IMR-90 (cell line): ENCODE data around the gene NOL4L.
A peak's percentile ranks its signal among the peaks of the same experiment; 100 is the strongest.

ENCODE experiments used
- CHD1 ChIP-seq: IDR thresholded peaks from 2 replicates; pipeline ENCODE4 v1.6.1; 2012; ENCODE audit warnings: low read depth, low read length, improper control_type of control experiment
- POLR2A ChIP-seq: IDR thresholded peaks from 2 replicates; pipeline ENCODE4 v1.6.1; 2012; ENCODE audit warnings: mild to moderate bottlenecking, low read depth, low read length
- RAD21 ChIP-seq: IDR thresholded peaks from 2 replicates; pipeline ENCODE4 v1.6.1; 2012; ENCODE audit warnings: low read length, improper control_type of control experiment
- TF ChIP-seq, protein P1 (sequence below): conservative IDR thresholded peaks from 2 replicates; pipeline ENCODE4 v1.5.1; 2012; ENCODE audit warnings: mild to moderate bottlenecking, low read depth, low read length, improper control_type of control experiment
- TF ChIP-seq, protein P2 (sequence below): fragments of 150-350 bp; IDR thresholded peaks from 2 replicates; pipeline ENCODE4 v1.6.1; 2017; ENCODE audit warnings: mild to moderate bottlenecking, antibody characterized with exemption, low read length, low read depth
- TF ChIP-seq, protein P3 (sequence below): fragments of 150-350 bp; IDR thresholded peaks from 2 replicates; pipeline ENCODE4 v1.6.1; 2016; ENCODE audit warnings: low read depth, mild to moderate bottlenecking, low read length, moderate library complexity, borderline replicate concordance

DNA sequence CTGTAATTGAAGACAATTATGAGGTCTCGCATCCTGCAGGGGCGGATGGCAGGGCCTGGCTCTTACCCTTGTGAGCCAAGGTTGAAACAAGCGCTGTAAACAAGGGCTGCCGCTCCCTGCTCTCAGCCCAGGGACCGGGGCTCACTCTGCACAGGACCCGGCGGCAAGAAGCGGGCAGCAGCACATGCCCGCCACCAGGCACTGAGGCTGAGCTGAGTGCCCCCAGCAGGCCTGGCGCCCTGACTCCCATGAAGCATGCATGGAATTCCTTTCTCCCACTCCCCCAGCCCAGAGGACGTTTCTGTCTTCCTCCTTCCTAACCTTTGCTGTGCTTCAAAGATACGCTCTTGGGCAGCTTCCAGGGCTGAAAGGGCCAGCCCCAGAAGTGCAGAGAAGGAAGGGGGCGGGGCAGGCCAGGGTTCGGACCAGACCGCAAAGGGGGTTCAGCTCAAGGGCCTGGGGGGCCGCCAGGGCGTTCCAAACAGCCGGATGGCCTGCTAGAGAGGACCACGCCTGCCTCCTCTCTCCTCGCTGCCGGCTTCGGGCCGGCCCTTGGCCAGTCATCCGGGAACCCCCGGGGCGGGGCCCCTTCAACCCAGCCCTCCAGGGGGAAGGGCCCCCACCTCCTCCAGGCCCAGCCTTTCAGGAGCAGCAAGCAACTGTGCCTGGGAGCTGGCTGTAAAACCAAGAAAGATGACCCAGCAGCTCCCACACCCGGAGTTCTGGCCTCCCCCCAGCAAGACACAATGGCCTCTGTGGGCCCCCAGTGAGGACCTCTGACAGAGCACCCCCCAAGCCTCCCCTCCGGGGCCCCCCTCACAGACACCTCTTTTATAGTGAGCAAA lies 109.9 kb downstream of the NOL4L start:
- TF ChIP-seq, protein P1, sequence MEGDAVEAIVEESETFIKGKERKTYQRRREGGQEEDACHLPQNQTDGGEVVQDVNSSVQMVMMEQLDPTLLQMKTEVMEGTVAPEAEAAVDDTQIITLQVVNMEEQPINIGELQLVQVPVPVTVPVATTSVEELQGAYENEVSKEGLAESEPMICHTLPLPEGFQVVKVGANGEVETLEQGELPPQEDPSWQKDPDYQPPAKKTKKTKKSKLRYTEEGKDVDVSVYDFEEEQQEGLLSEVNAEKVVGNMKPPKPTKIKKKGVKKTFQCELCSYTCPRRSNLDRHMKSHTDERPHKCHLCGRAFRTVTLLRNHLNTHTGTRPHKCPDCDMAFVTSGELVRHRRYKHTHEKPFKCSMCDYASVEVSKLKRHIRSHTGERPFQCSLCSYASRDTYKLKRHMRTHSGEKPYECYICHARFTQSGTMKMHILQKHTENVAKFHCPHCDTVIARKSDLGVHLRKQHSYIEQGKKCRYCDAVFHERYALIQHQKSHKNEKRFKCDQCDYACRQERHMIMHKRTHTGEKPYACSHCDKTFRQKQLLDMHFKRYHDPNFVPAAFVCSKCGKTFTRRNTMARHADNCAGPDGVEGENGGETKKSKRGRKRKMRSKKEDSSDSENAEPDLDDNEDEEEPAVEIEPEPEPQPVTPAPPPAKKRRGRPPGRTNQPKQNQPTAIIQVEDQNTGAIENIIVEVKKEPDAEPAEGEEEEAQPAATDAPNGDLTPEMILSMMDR, result 0 out of 2 replicates have a peak, but pooled peaks have one; percentile 6
- TF ChIP-seq RAD21 (0 out of 2 replicates have a peak, but pooled peaks have one; percentile 0), CHD1 (0 out of 2 replicates have a peak, but pooled peaks have one; percentile 33), POLR2A (no peak; the same call in 1 of the 2 replicates)
- TF ChIP-seq, protein P2, sequence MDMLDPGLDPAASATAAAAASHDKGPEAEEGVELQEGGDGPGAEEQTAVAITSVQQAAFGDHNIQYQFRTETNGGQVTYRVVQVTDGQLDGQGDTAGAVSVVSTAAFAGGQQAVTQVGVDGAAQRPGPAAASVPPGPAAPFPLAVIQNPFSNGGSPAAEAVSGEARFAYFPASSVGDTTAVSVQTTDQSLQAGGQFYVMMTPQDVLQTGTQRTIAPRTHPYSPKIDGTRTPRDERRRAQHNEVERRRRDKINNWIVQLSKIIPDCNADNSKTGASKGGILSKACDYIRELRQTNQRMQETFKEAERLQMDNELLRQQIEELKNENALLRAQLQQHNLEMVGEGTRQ, result no peak
- TF ChIP-seq, protein P3, sequence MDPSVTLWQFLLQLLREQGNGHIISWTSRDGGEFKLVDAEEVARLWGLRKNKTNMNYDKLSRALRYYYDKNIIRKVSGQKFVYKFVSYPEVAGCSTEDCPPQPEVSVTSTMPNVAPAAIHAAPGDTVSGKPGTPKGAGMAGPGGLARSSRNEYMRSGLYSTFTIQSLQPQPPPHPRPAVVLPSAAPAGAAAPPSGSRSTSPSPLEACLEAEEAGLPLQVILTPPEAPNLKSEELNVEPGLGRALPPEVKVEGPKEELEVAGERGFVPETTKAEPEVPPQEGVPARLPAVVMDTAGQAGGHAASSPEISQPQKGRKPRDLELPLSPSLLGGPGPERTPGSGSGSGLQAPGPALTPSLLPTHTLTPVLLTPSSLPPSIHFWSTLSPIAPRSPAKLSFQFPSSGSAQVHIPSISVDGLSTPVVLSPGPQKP, result no peak
